T47D (cell line): ENCODE measurements around the gene HOXB1.

Experiments
- DNase-seq, 2 experiments: peaks; one replicate each; pipeline versions ENCODE4 v3.0.0 to v3.0.0-alpha.2; 2011 to 2012; ENCODE audit warnings: low read depth in 1 of 2, low spot score in 1 of 2
- JUND ChIP-seq: IDR thresholded peaks from 2 replicates; pipeline ENCODE4 v1.6.1; 2012; ENCODE audit warnings: low read depth
- in situ Hi-C: cut with HindIII; loops from 2 replicates; pipeline ENCODE4 v1.10.0; 2016; ENCODE audit warnings: low sequenced_read_pairs, low pct_unique_long_range_greater_than_20kb

Gene HOXB1

DNA sequence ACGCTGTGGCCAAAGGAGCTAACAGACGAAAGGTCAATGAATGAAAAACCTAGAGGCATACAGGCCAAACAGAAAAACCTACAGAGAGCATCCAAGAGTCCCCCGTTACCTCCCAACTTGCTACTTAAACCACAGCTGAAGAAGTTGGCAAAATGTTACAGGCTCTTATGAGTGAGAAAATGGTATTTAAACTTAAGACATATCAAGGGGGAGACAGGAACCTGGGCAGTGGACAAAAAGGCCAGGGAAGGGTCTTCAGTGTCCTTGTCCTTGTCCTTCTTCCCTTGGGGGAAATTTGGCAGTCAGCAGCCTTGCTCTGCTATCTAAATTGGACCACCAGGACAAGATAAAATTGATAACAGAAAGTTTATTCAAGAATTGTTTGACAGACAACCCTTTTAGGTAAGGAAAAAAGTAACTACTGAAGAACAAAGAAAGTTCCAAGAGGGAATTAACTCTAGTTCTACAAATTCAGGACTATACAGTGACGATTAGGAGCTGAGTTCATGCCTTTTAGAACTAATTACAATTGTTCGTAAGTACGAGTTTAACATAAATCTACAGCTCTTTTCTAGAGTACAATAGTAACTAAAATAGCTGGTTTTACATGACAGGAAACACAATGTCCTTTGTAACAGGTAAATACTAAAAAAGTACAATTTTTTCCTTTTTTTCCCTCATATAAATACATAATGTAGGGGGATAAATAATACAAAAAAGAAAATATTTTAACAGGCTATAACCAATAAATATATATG, 17.9 kb upstream of the HOXB1 start:
- TF ChIP-seq JUND = no peak
- no peak for DNase-seq
- in situ Hi-C loops = no loop called here

- TF ChIP-seq JUND = no peak
- DNase-seq = no peak
- in situ Hi-C loops = no loop called here
Observed at GRCh38 chr17:48547808-48548522, 17.2 kb upstream of the HOXB1 start.

GRCh38 chr17:48546924-48547807, 16.4 kb upstream of the HOXB1 start:
- 0 out of 2 replicates have a peak, but pooled peaks have one; percentile 15 for TF ChIP-seq JUND
- in situ Hi-C loops = no loop called here
- DNase-seq = peak; percentile 73 to 90

DNA sequence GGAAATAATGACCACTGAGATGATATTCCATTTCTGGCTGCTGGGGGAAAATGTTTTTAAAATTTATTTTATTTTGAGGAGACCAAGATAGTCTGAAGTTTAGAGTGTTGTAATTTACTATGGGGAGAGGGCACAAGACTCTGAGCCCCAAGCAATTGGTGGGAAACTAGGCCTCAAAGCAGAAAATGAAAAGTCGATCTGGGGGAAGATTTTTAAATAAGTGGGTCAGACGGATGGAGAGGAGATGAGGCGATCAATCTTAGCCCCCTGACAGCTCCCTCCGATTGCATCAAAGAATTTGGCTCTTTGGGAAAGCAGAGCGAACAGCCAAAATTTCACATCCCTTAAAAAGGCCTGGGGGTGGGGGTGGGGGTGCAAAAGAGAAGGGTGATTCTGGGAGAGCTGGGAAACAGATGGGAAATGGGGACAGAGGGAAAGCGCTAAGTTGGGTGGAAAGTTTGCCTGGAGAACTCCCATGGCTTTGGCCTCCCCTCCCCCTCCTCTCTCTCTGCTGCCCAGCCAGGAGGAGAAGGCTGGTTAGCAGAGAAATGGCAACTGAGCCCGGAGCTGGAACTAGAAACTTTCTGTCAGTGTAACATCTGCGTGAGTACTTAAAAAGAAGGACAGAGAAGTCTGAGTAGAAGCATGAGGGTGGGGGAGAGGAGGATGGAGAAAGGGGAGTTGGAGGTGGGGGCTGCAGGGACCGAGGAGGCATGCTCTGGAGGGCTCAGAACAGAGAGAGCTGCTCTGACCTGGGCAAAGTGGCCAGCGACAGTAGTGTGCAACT, 15.5 kb upstream of the HOXB1 start:
- peak in 1 of 2 experiments; percentile 73 for DNase-seq
- no peak for TF ChIP-seq JUND
- in situ Hi-C loops = no loop called here

DNA sequence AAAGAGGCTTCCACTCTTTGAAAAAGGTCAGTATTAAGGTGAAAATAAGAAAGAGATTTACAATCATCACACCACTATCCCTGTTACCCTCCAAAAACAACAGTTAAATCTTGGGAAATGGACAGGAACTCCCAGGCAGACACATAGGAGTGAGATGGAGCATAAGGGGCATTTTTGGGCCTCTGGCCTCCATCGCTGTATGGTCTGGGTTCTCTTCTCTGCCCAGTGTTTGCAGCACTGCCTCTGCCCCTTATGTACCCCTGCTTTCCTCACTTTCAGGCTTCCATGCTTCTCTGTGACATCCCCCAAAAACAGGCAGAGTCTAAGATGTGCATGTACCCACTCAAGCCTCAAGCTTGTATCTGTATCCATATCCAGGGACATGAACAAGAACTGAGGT, 14.7 kb upstream of the HOXB1 start:
- TF ChIP-seq JUND = no peak

DNA sequence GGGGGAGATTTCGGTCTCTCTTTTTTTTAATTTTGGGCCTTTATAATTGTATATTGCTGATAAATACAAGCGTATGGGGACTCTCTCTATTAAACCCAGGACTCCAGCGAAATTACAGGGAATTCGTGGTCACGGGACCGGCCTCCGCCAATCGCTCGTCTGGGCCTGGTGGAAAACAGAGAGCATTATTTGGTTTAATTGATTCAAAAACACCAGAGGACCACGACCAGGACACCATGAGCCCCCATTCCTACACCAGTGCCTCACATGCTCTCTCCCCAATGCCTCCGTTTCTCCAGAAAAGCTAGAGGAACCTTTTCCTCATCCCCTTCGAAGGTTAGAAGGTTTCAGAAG, 14.2 kb upstream of the HOXB1 start, which contains the start of gene HOXB2:
Gene HOXB2 (minus strand): TSS at position 88 of the 354 bp plus-strand sequence. CDS start 198 bp downstream, outside the sequence.
- no peak for TF ChIP-seq JUND
- DNase-seq = peak; percentile 67 to 78

More for the DNA sequence above, 14.7 kb upstream of the HOXB1 start:
- no peak for DNase-seq
- in situ Hi-C loops = no loop called here

DNA sequence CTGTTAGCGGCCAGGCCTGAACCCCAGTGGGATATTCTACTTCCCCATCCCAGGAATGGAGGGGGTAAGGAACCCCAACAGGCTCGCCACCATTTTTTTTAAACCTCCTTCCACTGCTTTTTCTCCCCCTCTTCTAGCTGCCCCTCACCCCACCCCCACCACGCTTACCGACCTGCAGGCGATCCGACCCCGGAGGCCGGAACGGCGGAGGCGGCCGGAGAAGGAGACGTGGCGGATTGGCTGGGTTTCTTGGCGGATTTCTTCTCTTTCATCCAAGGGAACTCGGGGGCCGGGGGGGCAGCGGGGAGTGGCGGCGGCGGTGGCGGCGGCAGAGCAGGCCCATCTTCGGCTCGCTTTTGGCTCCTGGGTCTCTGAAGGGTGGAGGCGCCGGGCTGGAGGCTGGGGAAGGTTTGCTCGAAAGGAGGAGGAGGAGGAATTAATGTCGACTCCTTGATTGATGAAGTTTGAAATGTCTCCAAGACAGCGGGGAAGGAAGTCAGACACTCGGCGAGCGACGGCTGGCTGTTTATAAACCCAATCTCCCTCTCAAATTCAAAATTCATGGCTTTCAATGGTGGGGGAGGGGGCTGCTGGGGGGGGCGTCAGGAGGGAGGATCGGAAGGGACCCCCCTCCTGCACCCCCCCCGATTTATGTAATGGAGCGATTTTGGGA, 13.7 kb upstream of the HOXB1 start:
- peak; percentile 69 to 80 for DNase-seq
- in situ Hi-C loops = no loop called here
- no peak for TF ChIP-seq JUND

More for the DNA sequence above, 14.2 kb upstream of the HOXB1 start, which contains the start of gene HOXB2:
- in situ Hi-C loops = no loop called here

DNA sequence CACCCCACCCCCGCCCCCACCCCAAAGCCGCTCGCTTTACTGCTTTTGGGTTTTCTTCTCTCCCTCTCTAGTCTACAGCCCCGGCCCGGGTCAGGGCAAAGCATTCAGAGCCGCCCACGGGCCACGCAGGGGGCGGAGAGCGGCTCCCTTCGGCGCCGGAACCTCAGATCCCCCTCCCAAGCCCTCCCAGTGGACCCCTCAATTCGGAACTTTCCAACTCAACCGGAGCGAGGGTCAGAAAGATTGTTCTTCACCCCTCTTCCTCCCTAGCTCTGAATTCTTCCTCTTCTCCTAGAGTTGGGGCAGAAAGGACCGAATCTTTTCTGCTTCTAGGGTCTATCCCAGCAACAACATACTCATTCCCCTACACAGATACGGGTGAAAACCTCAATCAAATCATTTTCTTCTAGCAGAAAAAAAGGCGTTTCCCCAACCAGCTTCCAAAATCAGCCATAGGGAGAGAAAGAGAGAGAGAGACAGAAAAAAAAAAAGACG, 13.1 kb upstream of the HOXB1 start:
- in situ Hi-C loops = no loop called here
- no peak for DNase-seq
- TF ChIP-seq JUND = no peak

DNA sequence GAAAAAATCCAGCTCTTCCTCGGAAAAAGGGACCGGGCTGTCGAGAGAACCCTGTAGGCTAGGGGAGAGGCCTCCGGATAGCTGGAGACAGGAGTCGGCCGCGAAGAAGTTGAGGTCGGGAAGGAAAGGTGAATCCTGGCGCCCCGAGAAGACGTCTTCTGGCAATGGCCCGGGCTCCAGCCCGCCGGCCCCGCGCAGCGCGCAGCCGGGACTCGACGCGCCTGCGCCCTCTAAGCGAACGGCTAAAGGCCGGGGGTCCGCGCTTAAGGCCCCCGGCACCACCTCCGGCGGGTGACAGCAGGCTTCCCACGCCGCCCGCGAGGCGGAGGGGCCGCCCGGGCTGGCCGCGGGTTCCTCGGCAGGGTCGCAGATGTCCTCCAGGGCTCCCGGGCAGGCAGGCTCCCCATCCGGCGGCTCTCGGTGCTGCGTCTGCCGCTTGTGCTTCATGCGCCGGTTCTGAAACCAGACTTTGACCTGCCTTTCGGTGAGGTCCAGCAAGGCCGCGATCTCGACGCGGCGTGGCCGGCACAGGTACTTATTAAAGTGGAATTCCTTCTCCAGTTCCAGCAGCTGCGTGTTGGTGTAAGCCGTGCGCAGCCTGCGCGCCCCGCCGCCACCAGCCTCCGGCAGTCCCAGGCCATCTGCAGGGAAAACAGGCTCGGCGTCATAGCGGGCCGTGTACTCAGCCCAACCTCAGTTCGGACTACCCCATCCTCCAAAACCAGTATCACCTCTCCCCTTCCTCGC, 12.5 kb upstream of the HOXB1 start:
- in situ Hi-C loops = no loop called here
- no peak for TF ChIP-seq JUND
- DNase-seq = peak; percentile 82 to 91

- in situ Hi-C loops = no loop called here
- TF ChIP-seq JUND = no peak
- DNase-seq = no peak
Observed at GRCh38 chr17:48542698-48543106, 11.9 kb upstream of the HOXB1 start.
